Stomach (tissue), 9 donors: ENCODE results near the gene LRRC15. TPM values are rescaled to one million over a fixed set of nuclear protein-coding genes. Genes with fewer than 3 reads are reported as not detected.
A peak's percentile ranks its signal among the peaks of the same experiment; 100 is the strongest.

Source experiments
- DNase-seq, 2 donors: peaks; one replicate each; pipeline versions ENCODE4 v3.0.0 to v3.0.0-alpha.2; 2013 to 2019
- H3K27ac ChIP-seq, 5 donors: fragments of 200-600 bp in 4 of 5; sonication (generic) in 4 of 5; one replicate each; pipeline ENCODE4 v1.5.1; 2013 to 2019; ENCODE audit warnings: mild to moderate bottlenecking in 1 of 5, moderate library complexity in 1 of 5
- H3K27me3 ChIP-seq, 3 donors: fragments of 200-600 bp; sonication (generic); one replicate each; pipeline ENCODE4 v1.5.1; 2017 to 2019; ENCODE audit warnings: mixed run types in 1 of 3
- H3K36me3 ChIP-seq, 4 donors: fragments of 200-600 bp; sonication (generic); 1 replicate in 3 of 4; 2 replicates in 1 of 4; pipeline ENCODE4 v1.5.1; 2016 to 2019
- H3K4me1 ChIP-seq, 4 donors: fragments of 200-600 bp; sonication (generic); one replicate each; pipeline ENCODE4 v1.5.1; 2016 to 2019
- H3K4me3 ChIP-seq, 4 donors: fragments of 200-600 bp; sonication (generic) in 3 of 4; one replicate each; pipeline ENCODE4 v1.5.1; 2016 to 2019; ENCODE audit warnings: mild to moderate bottlenecking in 1 of 4
- H3K9me3 ChIP-seq, 4 donors: fragments of 200-600 bp; sonication (generic); one replicate each; pipeline ENCODE4 v1.5.1; 2016 to 2019
- CTCF ChIP-seq, 7 experiments: fragments of 450-650 bp in 4 of 7; fragments of 200-600 bp in 3 of 7; sonication (generic) in 3 of 7; IDR thresholded peaks; one replicate each; pipeline ENCODE4 v1.5.1; 2016 to 2019; ENCODE audit warnings: antibody characterized with exemption in 7 of 7, control low read depth in 2 of 7, mild to moderate bottlenecking in 1 of 7
- EP300 ChIP-seq: sonication (generic); formaldehyde crosslinking; IDR thresholded peaks from one replicate; pipeline ENCODE4 v1.6.1; 2017; ENCODE audit warnings: antibody characterized with exemption
- POLR2A ChIP-seq, 4 donors: fragments of 450-650 bp; IDR thresholded peaks; one replicate each; pipeline ENCODE4 v1.6.1; 2016; ENCODE audit warnings: antibody characterized with exemption in 4 of 4, control low read depth in 2 of 4, mild to moderate bottlenecking in 1 of 4, moderate library complexity in 1 of 4
- POLR2AphosphoS5 ChIP-seq, 3 donors: sonication (generic); formaldehyde crosslinking; IDR thresholded peaks; one replicate each; pipeline ENCODE4 v1.6.1; 2016; ENCODE audit warnings: antibody characterized with exemption in 3 of 3
- whole genome bisulfite sequencing, 5 donors: extraction: QIAGEN DNeasy Blood & Tissue Kit in 3 of 5; methylation state at CpG; one replicate each; pipeline versions ENCODE4 v1.1.5 to v1.1.7; 2013 to 2018; 5-methylcytosine and 5-hydroxymethylcytosine counted together
- intact Hi-C: fragments of 100-400 bp; cut with DNase I; formaldehyde crosslinking; loops from one replicate; pipeline ENCODE4 v1.15.1; 2023; ENCODE audit warnings: low total_unique reads
- polyA plus RNA-seq, 3 donors: library from polyadenylated mRNA; stranded (reverse); fragments of 200-250 nt; gene quantifications; one replicate each; pipeline ENCODE4 v1.2.3, GENCODE V29; 2013
- total RNA-seq, 5 donors: library from RNA; depleted of rRNA; stranded (reverse); fragments of >200 nt; gene quantifications; one replicate each; pipeline versions ENCODE4 v1.1.0 to v1.2.3, GENCODE V29; 2014 to 2016
- donor health status: healthy with polysubstance abuse.
- donor health status: Bipolar disorder and iron deficiency.
- donor health status: healthy.

LRRC15 gene
- total and polyA plus RNA-seq, 8 donors: 0.03 to 1.7 (median 0.43) TPM; not detected in 3

GRCh38 chr3:194330579-194330978 lies 39.0 kb downstream of the LRRC15 start:
- intact Hi-C loops: no loop called here
- H3K27ac ChIP-seq: no peak overlapping the region
- 50 to 84% (median 57%) methylated on average over 4 of the region's 4 CpGs for WGBS, 5 donors
- H3K36me3 ChIP-seq: no peaks in the 10 kb centered on the region
- DNase-seq: peak; percentile 62 to 81
- peaks cover 0 to 26% (median 10%) of the 10 kb centered on the region in 3 donors for H3K27me3 ChIP-seq
- H3K9me3 ChIP-seq: no peaks in the 10 kb centered on the region
- peaks cover 4 to 17% (median 15%) of the 10 kb centered on the region in 4 donors for H3K4me1 ChIP-seq
- no peak overlapping the region for H3K4me3 ChIP-seq
- TF ChIP-seq POLR2AphosphoS5 (IDR thresholded peaks at IDR 0.05) (no peak), EP300 (no peak), POLR2A (IDR thresholded peaks at IDR 0.05) (no peak), CTCF (IDR thresholded peaks at IDR 0.05) (no peak)

- Histone ChIP-seq H3K27ac (no peak overlapping the region), H3K9me3 (no peaks in the 10 kb centered on the region), H3K4me3 (no peak overlapping the region), H3K27me3 (peaks cover 0 to 26% (median 10%) of the 10 kb centered on the region in 3 donors), H3K36me3 (no peaks in the 10 kb centered on the region), H3K4me1 (peaks cover 4 to 17% (median 15%) of the 10 kb centered on the region in 4 donors)
- whole genome bisulfite sequencing, 5 donors: 80 to 89% (median 82%) methylated on average over 10 of the region's 10 CpGs
- TF ChIP-seq CTCF (IDR thresholded peaks at IDR 0.05) (no peak), POLR2A (IDR thresholded peaks at IDR 0.05) (no peak), POLR2AphosphoS5 (IDR thresholded peaks at IDR 0.05) (no peak), EP300 (no peak)
- no peak for DNase-seq
- intact Hi-C loops: no loop called here
Measured at GRCh38 chr3:194330160-194330559, 39.4 kb downstream of the LRRC15 start.

GRCh38 chr3:194329583-194329965 lies 40.0 kb downstream of the LRRC15 start:
- Histone ChIP-seq H3K36me3 (no peaks in the 10 kb centered on the region), H3K9me3 (no peaks in the 10 kb centered on the region), H3K4me1 (peaks cover 4 to 17% (median 15%) of the 10 kb centered on the region in 4 donors), H3K27me3 (peaks cover 0 to 26% (median 10%) of the 10 kb centered on the region in 3 donors), H3K4me3 (no peak overlapping the region), H3K27ac (no peak overlapping the region)
- TF ChIP-seq POLR2AphosphoS5 (IDR thresholded peaks at IDR 0.05) (no peak), EP300 (no peak), POLR2A (IDR thresholded peaks at IDR 0.05) (no peak), CTCF (IDR thresholded peaks at IDR 0.05) (no peak)
- no peak for DNase-seq
- intact Hi-C loops: no loop called here
- WGBS, 5 donors: 57 to 79% (median 72%) methylated on average over 7 of the region's 7 CpGs

- H3K36me3 ChIP-seq: no peaks in the 10 kb centered on the region
- TF ChIP-seq EP300 (no peak), POLR2AphosphoS5 (IDR thresholded peaks at IDR 0.05) (no peak), CTCF (IDR thresholded peaks at IDR 0.05) (no peak), POLR2A (IDR thresholded peaks at IDR 0.05) (no peak)
- WGBS, 5 donors: 81 to 91% (median 90%) methylated on average over 14 of the region's 14 CpGs
- no peak for DNase-seq
- intact Hi-C loops: no loop called here
- no peak overlapping the region for H3K4me3 ChIP-seq
- H3K4me1 ChIP-seq: peaks cover 4 to 21% (median 16%) of the 10 kb centered on the region in 4 donors
- peaks cover 0 to 22% (median 10%) of the 10 kb centered on the region in 3 donors for H3K27me3 ChIP-seq
- no peaks in the 10 kb centered on the region for H3K9me3 ChIP-seq
- no peak overlapping the region for H3K27ac ChIP-seq
Measured at GRCh38 chr3:194328942-194329582, 40.5 kb downstream of the LRRC15 start.
